GM19395 (cell line): Measurements from ENCODE around the gene FGFR4.

Experiments used
- ATAC-seq: cut with Tn5 transposase; IDR thresholded peaks from one replicate; pipeline ENCODE4 v1.9.1; 2021; ENCODE audit warnings: mild to moderate bottlenecking, moderate library complexity; ENCODE audit not compliant: unreplicated experiment

Gene FGFR4

DNA sequence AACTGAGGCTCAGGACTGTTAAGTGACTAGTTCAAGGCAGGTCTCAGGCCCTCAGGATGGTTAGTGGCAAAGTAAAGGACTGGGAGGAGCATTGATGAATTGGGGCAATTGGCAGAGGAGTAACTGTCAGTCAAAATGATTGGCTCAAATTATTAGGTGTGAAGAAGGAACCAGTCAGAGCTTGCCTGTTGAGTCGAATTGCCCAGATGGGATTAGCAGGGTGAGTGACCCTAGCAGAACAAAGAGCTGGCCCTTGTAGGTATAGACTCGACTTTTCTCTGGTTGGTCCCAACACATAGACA lies 44.3 kb downstream of the FGFR4 start:
- ATAC-seq = no peak

- ATAC-seq = no peak
Measured at GRCh38 chr5:177131352-177132135, 44.8 kb downstream of the FGFR4 start.

- ATAC-seq = no peak
Measured at GRCh38 chr5:177132136-177133095, 45.7 kb downstream of the FGFR4 start.

DNA sequence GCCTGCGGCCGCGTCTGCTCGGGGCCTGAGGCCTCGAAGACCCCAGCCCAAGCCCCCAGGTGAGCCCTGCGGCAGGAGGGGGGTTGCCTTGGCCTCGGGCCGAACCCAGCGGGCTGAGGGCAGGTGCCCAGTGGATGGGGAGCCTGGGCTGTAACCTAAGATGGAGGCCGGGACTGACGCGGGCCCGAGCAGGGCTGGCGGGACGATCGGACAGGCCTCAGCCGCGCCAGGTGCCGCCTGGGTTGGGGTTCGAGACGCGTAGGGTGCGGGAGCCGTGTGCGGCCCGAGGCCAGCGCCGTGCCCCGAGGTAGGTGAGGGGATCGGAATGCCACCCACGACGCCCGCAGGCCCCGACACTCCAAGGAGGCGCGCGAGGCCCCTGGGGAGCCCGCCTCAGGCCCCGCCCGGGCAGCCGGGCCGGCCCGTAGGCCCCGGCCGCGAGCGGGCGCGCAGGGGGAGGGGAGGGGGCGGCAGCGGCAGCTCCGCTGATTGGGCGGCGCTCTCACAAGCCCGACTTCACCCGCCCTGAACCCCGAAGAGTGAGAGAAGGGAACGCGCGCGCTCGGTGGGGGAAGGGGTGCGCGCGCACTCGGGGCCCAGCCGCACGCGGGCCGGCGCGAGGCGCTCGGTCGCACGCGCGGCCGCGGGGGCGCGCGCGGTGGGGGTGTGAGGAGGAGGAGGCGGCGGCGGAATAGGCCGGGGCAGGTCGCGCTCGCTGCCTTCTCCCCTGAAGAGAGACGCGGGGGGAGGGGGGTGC lies 46.6 kb downstream of the FGFR4 start, which contains the start of gene NSD1:
TSS of gene NSD1 (plus strand) at position 678 of the 757 bp plus-strand sequence. CDS start 1,331 bp downstream, outside the sequence.
- ATAC-seq = peak; percentile 66

GRCh38 chr5:177133853-177134696 lies 47.4 kb downstream of the FGFR4 start:
- ATAC-seq = peak; percentile 36

GRCh38 chr5:177134697-177135225 lies 48.0 kb downstream of the FGFR4 start:
- ATAC-seq = no peak

DNA sequence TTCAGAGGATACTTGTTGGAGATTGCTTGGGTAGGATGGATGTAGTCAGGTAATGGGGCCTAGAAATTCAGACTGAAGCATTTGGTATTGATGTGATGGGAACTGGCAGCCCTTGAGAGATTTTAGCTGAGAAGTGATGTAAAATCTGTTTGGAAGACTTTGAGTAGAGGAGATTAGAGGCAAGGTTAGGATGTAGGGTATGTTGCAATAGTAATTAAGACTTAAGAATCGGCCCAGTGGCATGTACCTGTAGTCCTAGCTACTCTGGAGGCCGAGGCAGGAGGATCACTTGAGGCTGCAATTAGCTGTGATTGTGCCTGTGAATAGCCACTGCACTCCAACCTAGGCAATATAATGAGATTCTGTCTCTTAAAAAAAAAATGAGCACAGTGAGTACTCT lies 53.6 kb downstream of the FGFR4 start:
- no peak for ATAC-seq

DNA sequence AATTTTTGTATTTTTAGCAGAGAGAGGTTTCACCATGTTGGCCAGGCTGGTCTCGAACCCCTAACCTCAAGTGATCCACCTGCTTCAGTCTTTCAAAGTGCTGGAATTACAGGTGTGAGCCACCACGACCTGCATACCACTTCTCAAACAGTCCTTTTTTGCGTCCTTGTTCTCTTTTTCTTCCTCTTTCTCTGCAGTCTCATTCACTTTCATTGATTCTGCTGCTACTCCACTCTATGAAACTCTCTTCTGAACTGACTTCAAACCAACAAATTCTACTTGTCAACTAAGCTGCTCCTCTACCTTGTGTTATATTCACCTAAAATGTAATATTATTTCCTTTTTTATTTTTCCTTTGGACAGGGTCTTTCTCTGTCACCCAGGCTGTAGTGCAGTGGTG lies 54.8 kb downstream of the FGFR4 start:
- ATAC-seq = no peak

DNA sequence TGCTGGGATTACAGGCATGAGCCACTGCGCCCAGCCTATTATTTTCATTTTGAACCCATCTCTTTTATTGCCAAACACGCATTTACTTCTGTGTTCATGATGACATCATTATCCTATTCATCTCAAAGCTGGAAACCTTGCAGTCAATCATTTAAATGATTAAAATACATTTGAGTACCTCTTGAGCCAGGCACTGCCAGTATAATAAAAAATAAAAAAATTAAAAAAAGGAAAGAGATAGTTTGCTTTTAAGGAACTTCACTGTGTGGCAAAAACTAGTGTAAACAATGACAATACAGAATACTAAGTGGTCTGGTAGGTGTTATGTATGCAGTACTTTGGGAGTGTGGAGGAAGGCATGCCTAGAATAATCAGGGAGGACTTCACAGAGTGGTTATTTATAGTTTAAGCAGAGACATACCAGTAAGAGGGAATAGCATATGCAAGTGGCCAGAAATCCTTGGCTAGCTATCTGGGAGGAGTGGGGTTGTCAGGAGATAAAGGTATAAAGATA lies 55.4 kb downstream of the FGFR4 start:
- ATAC-seq = no peak

DNA sequence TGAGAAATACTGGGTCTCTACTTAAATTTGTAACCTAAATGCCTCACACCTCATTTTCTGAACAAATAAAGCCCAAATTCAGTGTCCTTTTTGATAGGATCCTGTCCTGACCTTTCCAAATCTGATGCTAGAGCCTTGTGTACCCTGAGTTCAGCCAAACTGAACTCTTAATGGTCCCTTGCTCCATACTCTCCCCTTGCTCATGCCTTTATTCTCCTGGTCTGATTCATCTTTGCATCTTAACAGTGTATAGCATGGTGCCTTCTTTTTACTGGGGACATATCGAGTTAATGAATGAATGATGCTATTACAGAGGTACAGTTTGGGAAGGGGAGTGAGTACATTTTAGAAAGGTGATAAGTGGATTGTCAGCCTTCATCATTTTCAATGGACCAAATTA lies 56.1 kb downstream of the FGFR4 start:
- no peak for ATAC-seq

- ATAC-seq = no peak
Measured at GRCh38 chr5:177146891-177147638, 60.4 kb downstream of the FGFR4 start.
